ENCODE measurements around the gene PRR27. TPM values are rescaled to one million over a fixed set of nuclear protein-coding genes. Genes with fewer than 3 reads are reported as not detected.

The PRR27 gene
- total and polyA plus RNA-seq, 2 donors (not counting 3 experiments of a cell fraction or from before 2014, with no cell fraction given): not detected

DNA sequence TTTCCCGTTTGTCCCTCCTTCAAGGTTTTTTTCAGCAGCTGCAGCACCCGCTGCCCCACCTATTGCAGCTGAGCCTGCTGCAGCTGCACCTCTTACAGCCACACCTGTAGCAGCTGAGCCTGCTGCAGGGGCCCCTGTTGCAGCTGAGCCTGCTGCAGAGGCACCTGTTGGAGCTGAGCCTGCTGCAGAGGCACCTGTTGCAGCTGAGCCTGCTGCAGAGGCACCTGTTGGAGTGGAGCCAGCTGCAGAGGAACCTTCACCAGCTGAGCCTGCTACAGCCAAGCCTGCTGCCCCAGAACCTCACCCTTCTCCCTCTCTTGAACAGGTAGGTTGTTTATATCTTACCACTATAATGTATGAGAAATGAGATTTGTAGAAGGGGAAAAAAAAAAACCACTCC is 4.5 kb downstream of the PRR27 start:
- Histone ChIP-seq H3K4me2 (ENCODE audit: insufficient read depth, low read length) (no peak overlapping the region), H3K27me3 (ENCODE audit: control insufficient read depth in 2 of 2, insufficient read depth in 2 of 2, low read length in 2 of 2) (no peaks in the 10 kb centered on the region), H3K27ac (ENCODE audit: insufficient read depth, low read depth, low read length) (no peak overlapping the region), H2AFZ (ENCODE audit: low read depth, low read length) (no peak overlapping the region), H3K36me3 (ENCODE audit: control insufficient read depth in 2 of 2, extremely low read depth in 1 of 2, insufficient read depth in 2 of 2, low read length in 2 of 2) (no peaks in the 10 kb centered on the region), H3K4me1 (ENCODE audit: control insufficient read depth, extremely low read depth, insufficient read depth, low read length) (no peaks in the 10 kb centered on the region), H3K4me3 (replicated peaks in 1 of 3; ENCODE audit: insufficient read depth in 1 of 3, low read depth in 1 of 3, low read length in 3 of 3) (no peak overlapping the region), H4K20me1 (replicated peaks; ENCODE audit: control insufficient read depth, extremely low read depth, insufficient read depth, low read length) (no peaks in the 10 kb centered on the region), H3K9me3 (replicated peaks; ENCODE audit: control insufficient read depth, insufficient read depth, low read length) (no peaks in the 10 kb centered on the region), H3K9me1 (replicated peaks; ENCODE audit: control insufficient read depth, extremely low read depth, insufficient read depth, low read length) (no peaks in the 10 kb centered on the region), H3K9ac (replicated peaks; ENCODE audit: extremely low read depth, insufficient read depth, low read length) (no peak overlapping the region), H3K79me2 (ENCODE audit: control insufficient read depth, insufficient read depth, low read length) (no peaks in the 10 kb centered on the region)
- ChIA-PET CTCF (interaction anchor here (1.0 kb wide), 1 partner anchor 25 kb away, joined by 3 read pairs; no protein-coding TSS in a partner anchor), POLR2A (no interaction called here)
- FAIRE-seq (no peak), DNase-seq (ENCODE audit: low read depth, low spot score) (no peak)
- intact Hi-C loops (cut with micrococcal nuclease) (no loop called here), dilution Hi-C loops (cut with MboI; ENCODE audit: extremely low pct_ligation_motif_present, low sequenced_read_pairs) (no loop called here)
- BruUV-seq (replicated peaks): no TSS peak
- TF ChIP-seq, protein P1, sequence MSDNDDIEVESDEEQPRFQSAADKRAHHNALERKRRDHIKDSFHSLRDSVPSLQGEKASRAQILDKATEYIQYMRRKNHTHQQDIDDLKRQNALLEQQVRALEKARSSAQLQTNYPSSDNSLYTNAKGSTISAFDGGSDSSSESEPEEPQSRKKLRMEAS (IDR thresholded peaks at IDR 0.05; ENCODE audit: insufficient read depth, insufficient read length): no peak

DNA sequence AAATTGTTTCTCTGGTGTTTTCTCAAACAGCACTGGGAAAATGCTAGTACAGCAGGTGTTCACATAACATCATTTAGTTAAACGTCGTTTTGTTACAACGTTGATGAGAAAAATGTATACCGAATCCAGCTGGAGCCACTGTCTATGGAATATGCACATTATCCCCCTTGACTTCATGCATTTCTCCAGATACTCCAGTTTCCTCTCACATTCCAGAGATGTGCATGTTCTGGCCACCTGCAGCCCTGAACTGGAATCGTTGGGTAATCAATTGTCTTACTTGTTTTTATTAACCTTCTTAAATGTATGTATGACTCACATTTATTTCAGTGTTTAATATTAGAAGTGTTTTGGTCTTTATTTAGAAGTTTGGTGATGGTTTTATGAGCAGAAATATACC is 23.1 kb downstream of the PRR27 start:
- H3K36me3 ChIP-seq (ENCODE audit: control insufficient read depth in 2 of 2, extremely low read depth in 1 of 2, insufficient read depth in 2 of 2, low read length in 2 of 2): no peaks in the 10 kb centered on the region
- H2AFZ ChIP-seq (ENCODE audit: low read depth, low read length): no peak overlapping the region
- no peak overlapping the region for H3K27ac ChIP-seq (ENCODE audit: insufficient read depth, low read depth, low read length)
- no peak for DNase-seq (ENCODE audit: low read depth, low spot score)
- intact Hi-C loops (cut with micrococcal nuclease): no loop called here
- H4K20me1 ChIP-seq (replicated peaks; ENCODE audit: control insufficient read depth, extremely low read depth, insufficient read depth, low read length): no peaks in the 10 kb centered on the region
- H3K79me2 ChIP-seq (ENCODE audit: control insufficient read depth, insufficient read depth, low read length): no peaks in the 10 kb centered on the region
- no peak overlapping the region for H3K4me2 ChIP-seq (ENCODE audit: insufficient read depth, low read length)
- peaks cover 0 to 2% of the 10 kb centered on the region in 2 experiments for H3K27me3 ChIP-seq (ENCODE audit: control insufficient read depth in 2 of 2, insufficient read depth in 2 of 2, low read length in 2 of 2)
- no peak for FAIRE-seq
- H3K4me1 ChIP-seq (ENCODE audit: control insufficient read depth, extremely low read depth, insufficient read depth, low read length): no peaks in the 10 kb centered on the region
- no peak for TF ChIP-seq EZH2 (IDR thresholded peaks at IDR 0.05; ENCODE audit: borderline replicate concordance, low read depth, low read length, severe bottlenecking)
- no peak for TF ChIP-seq JUN (IDR thresholded peaks at IDR 0.05; ENCODE audit: borderline replicate concordance, insufficient read depth, insufficient read length, low read depth)
- no peak for TF ChIP-seq POLR2AphosphoS5 (IDR thresholded peaks at IDR 0.05; ENCODE audit: insufficient read depth, low read depth, low read length)
- TF ChIP-seq, protein P2, sequence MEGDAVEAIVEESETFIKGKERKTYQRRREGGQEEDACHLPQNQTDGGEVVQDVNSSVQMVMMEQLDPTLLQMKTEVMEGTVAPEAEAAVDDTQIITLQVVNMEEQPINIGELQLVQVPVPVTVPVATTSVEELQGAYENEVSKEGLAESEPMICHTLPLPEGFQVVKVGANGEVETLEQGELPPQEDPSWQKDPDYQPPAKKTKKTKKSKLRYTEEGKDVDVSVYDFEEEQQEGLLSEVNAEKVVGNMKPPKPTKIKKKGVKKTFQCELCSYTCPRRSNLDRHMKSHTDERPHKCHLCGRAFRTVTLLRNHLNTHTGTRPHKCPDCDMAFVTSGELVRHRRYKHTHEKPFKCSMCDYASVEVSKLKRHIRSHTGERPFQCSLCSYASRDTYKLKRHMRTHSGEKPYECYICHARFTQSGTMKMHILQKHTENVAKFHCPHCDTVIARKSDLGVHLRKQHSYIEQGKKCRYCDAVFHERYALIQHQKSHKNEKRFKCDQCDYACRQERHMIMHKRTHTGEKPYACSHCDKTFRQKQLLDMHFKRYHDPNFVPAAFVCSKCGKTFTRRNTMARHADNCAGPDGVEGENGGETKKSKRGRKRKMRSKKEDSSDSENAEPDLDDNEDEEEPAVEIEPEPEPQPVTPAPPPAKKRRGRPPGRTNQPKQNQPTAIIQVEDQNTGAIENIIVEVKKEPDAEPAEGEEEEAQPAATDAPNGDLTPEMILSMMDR (IDR thresholded peaks at IDR 0.05; ENCODE audit: extremely low read depth in 1 of 2, insufficient read depth in 1 of 2, low read depth in 1 of 2, low read length in 2 of 2): no peak
- TF ChIP-seq, protein P1 (IDR thresholded peaks at IDR 0.05; ENCODE audit: insufficient read depth, insufficient read length): no peak
- TF ChIP-seq POLR2A (IDR thresholded peaks at IDR 0.05; ENCODE audit: low read depth, low read length): no peak
- H3K9ac ChIP-seq (replicated peaks; ENCODE audit: extremely low read depth, insufficient read depth, low read length): no peak overlapping the region
- POLR2A ChIA-PET: interaction anchor here (0.6 kb wide), 1 partner anchor 651 kb away, joined by 8 read pairs; no protein-coding TSS in a partner anchor
- dilution Hi-C loops (cut with MboI; ENCODE audit: extremely low pct_ligation_motif_present, low sequenced_read_pairs): no loop called here
- BruUV-seq (replicated peaks): no TSS peak
- CTCF ChIA-PET: interaction anchor here (1.1 to 1.2 kb wide), 2 partner anchors 9 to 280 kb away, joined by 3 to 4 read pairs; no protein-coding TSS in a partner anchor
- no peaks in the 10 kb centered on the region for H3K9me3 ChIP-seq (replicated peaks; ENCODE audit: control insufficient read depth, insufficient read depth, low read length)
- no peak overlapping the region for H3K4me3 ChIP-seq (replicated peaks in 1 of 3; ENCODE audit: insufficient read depth in 1 of 3, low read depth in 1 of 3, low read length in 3 of 3)
- no peaks in the 10 kb centered on the region for H3K9me1 ChIP-seq (replicated peaks; ENCODE audit: control insufficient read depth, extremely low read depth, insufficient read depth, low read length)

All from endothelial cell of umbilical vein (primary cell).